ENCODE results near the gene TMBIM4.

The TMBIM4 gene

GRCh38 chr12:66191547-66192126 is 21.8 kb upstream of the TMBIM4 start:
- Histone ChIP-seq H3K27me3 (ENCODE audit: control insufficient read depth, low read length) (peaks cover 10% of the 10 kb centered on the region), H3K4me2 (ENCODE audit: low read length) (no peak overlapping the region), H3K36me3 (ENCODE audit: control insufficient read depth, low read length) (no peaks in the 10 kb centered on the region), H3K9me3 (ENCODE audit: control insufficient read depth, insufficient read depth, low read length) (0 out of 2 replicates have a peak, but pooled peaks cover 3% of the 10 kb centered on the region), H3F3A (ENCODE audit: control insufficient read depth, insufficient read depth) (no peaks in the 10 kb centered on the region), H3K4me1 (ENCODE audit: control insufficient read depth, low read length) (peaks cover 13% of the 10 kb centered on the region), H4K20me1 (ENCODE audit: control insufficient read depth, insufficient read depth, low read depth, low read length) (no peaks in the 10 kb centered on the region), H3K27ac (ENCODE audit: low read depth, low read length) (no peak overlapping the region), H3K4me3 (ENCODE audit: low read length) (no peak overlapping the region), H3K9me2 (replicated peaks; ENCODE audit: control insufficient read depth, low read length) (no peaks in the 10 kb centered on the region), H3K79me2 (ENCODE audit: control insufficient read depth, low read length) (no peaks in the 10 kb centered on the region)
- TF ChIP-seq CTCF (IDR thresholded peaks at IDR 0.05; ENCODE audit: low read depth, low read length, poor library complexity, severe bottlenecking) (no peak), EZH2phosphoT487 (IDR thresholded peaks at IDR 0.05; ENCODE audit: borderline replicate concordance, low read length) (no peak)

GRCh38 chr12:66190519-66191370 is 20.9 kb upstream of the TMBIM4 start:
- TF ChIP-seq EZH2phosphoT487 (IDR thresholded peaks at IDR 0.05; ENCODE audit: borderline replicate concordance, low read length) (no peak), CTCF (IDR thresholded peaks at IDR 0.05; ENCODE audit: low read depth, low read length, poor library complexity, severe bottlenecking) (no peak)
- H3F3A ChIP-seq (ENCODE audit: control insufficient read depth, insufficient read depth), result no peaks in the 10 kb centered on the region
- no peak overlapping the region for H3K4me2 ChIP-seq (ENCODE audit: low read length)
- no peaks in the 10 kb centered on the region for H3K9me3 ChIP-seq (ENCODE audit: control insufficient read depth, insufficient read depth, low read length)
- H3K79me2 ChIP-seq (ENCODE audit: control insufficient read depth, low read length), result no peaks in the 10 kb centered on the region
- no peaks in the 10 kb centered on the region for H3K36me3 ChIP-seq (ENCODE audit: control insufficient read depth, low read length)
- H3K4me3 ChIP-seq (ENCODE audit: low read length), result no peak overlapping the region
- H3K27ac ChIP-seq (ENCODE audit: low read depth, low read length), result no peak overlapping the region
- peaks cover 7% of the 10 kb centered on the region for H3K4me1 ChIP-seq (ENCODE audit: control insufficient read depth, low read length)
- H4K20me1 ChIP-seq (ENCODE audit: control insufficient read depth, insufficient read depth, low read depth, low read length), result no peaks in the 10 kb centered on the region
- peaks cover 10% of the 10 kb centered on the region for H3K27me3 ChIP-seq (ENCODE audit: control insufficient read depth, low read length)
- H3K9me2 ChIP-seq (replicated peaks; ENCODE audit: control insufficient read depth, low read length), result no peaks in the 10 kb centered on the region

GRCh38 chr12:66189889-66190288 is 20.1 kb upstream of the TMBIM4 start:
- no peaks in the 10 kb centered on the region for H3K36me3 ChIP-seq (ENCODE audit: control insufficient read depth, low read length)
- no peaks in the 10 kb centered on the region for H3K9me2 ChIP-seq (replicated peaks; ENCODE audit: control insufficient read depth, low read length)
- H4K20me1 ChIP-seq (ENCODE audit: control insufficient read depth, insufficient read depth, low read depth, low read length), result no peaks in the 10 kb centered on the region
- no peak overlapping the region for H3K27ac ChIP-seq (ENCODE audit: low read depth, low read length)
- no peaks in the 10 kb centered on the region for H3K9me3 ChIP-seq (ENCODE audit: control insufficient read depth, insufficient read depth, low read length)
- H3F3A ChIP-seq (ENCODE audit: control insufficient read depth, insufficient read depth), result no peaks in the 10 kb centered on the region
- H3K79me2 ChIP-seq (ENCODE audit: control insufficient read depth, low read length), result no peaks in the 10 kb centered on the region
- TF ChIP-seq CTCF (IDR thresholded peaks at IDR 0.05; ENCODE audit: low read depth, low read length, poor library complexity, severe bottlenecking), result no peak
- TF ChIP-seq EZH2phosphoT487 (IDR thresholded peaks at IDR 0.05; ENCODE audit: borderline replicate concordance, low read length), result no peak
- H3K4me1 ChIP-seq (ENCODE audit: control insufficient read depth, low read length), result peaks cover 7% of the 10 kb centered on the region
- H3K27me3 ChIP-seq (ENCODE audit: control insufficient read depth, low read length), result peaks cover 10% of the 10 kb centered on the region
- no peak overlapping the region for H3K4me3 ChIP-seq (ENCODE audit: low read length)
- H3K4me2 ChIP-seq (ENCODE audit: low read length), result no peak overlapping the region

Data from DOHH2 (cell line).